HEK293 (cell line): Measurements from ENCODE around the gene SMIM20.

ENCODE experiments used
- CTCF ChIA-PET: fragments of 350-600 bp; formaldehyde crosslinking; extraction: SDS; loops from one replicate; lab custom pipeline; 2021; ENCODE audit warnings: antibody characterized with exemption; lab: Yijun Ruan, JAX
- POLR2A ChIA-PET: fragments of 300-600 bp; formaldehyde crosslinking; extraction: SDS; loops from one replicate; lab custom pipeline; 2020; ENCODE audit warnings: antibody characterized with exemption, inconsistent platforms; lab: Yijun Ruan, JAX
- H3K27ac ChIP-seq: fragments of 200-500 bp; sonication (Bioruptor generic); 2 replicates; pipeline ENCODE4 v1.5.1; 2014; ENCODE audit warnings: low read depth, low read length, control low read depth, inconsistent platforms; ENCODE audit errors: extremely low read depth
- H3K36me3 ChIP-seq, 2 experiments: fragments of 200-500 bp in 1 of 2; sonication (Bioruptor generic) in 1 of 2; 1 replicate in 1 of 2; 2 replicates in 1 of 2; pipeline ENCODE4 v1.5.1; 2014 to 2017; ENCODE audit warnings: inconsistent platforms in 2 of 2, low read length in 2 of 2; ENCODE audit not compliant: control insufficient read depth in 2 of 2, insufficient read depth in 1 of 2
- H3K4me1 ChIP-seq: fragments of 200-500 bp; sonication (Bioruptor generic); 2 replicates; pipeline ENCODE4 v1.5.1; 2014; ENCODE audit warnings: mild to moderate bottlenecking, low read length, inconsistent platforms; ENCODE audit not compliant: control insufficient read depth, insufficient read depth
- H3K4me3 ChIP-seq: 2 replicates; pipeline ENCODE4 v1.5.1; 2011; ENCODE audit warnings: low read depth, mild to moderate bottlenecking, control low read depth, low read length, moderate library complexity
- H3K9me3 ChIP-seq: fragments of 200-500 bp; sonication (Bioruptor generic); 2 replicates; pipeline ENCODE4 v1.5.1; 2014; ENCODE audit warnings: low read depth, low read length, inconsistent platforms; ENCODE audit not compliant: control insufficient read depth, insufficient read depth
- BCL11A ChIP-seq: fragments of 450-650 bp; formaldehyde crosslinking; IDR thresholded peaks from 2 replicates; pipeline ENCODE4 v1.5.1; 2016; ENCODE audit warnings: low read depth, missing biosample characterization, missing genetic modification characterization
- BCL11B ChIP-seq: fragments of 450-650 bp; formaldehyde crosslinking; IDR thresholded peaks from 2 replicates; pipeline ENCODE4 v1.5.1; 2016; ENCODE audit warnings: low read depth, missing biosample characterization, missing genetic modification characterization
- GLI2 ChIP-seq: fragments of 450-650 bp; formaldehyde crosslinking; IDR thresholded peaks from 2 replicates; pipeline ENCODE4; 2017; ENCODE audit warnings: missing biosample characterization, missing genetic modification characterization, low read depth, borderline replicate concordance
- SP2 ChIP-seq: fragments of 450-650 bp; formaldehyde crosslinking; IDR thresholded peaks from 2 replicates; pipeline ENCODE4 v1.5.1; 2016; ENCODE audit warnings: missing biosample characterization, missing genetic modification characterization
- ZBTB21 ChIP-seq: fragments of 450-650 bp; formaldehyde crosslinking; IDR thresholded peaks from 2 replicates; pipeline ENCODE4 v1.5.1; 2017; ENCODE audit warnings: missing biosample characterization, missing genetic modification characterization
- ZNF112 ChIP-seq: fragments of 450-650 bp; formaldehyde crosslinking; IDR thresholded peaks from 2 replicates; pipeline ENCODE4 v1.5.0; 2017; ENCODE audit warnings: missing biosample characterization, missing genetic modification characterization
- ZNF202 ChIP-seq: fragments of 450-650 bp; formaldehyde crosslinking; IDR thresholded peaks from 2 replicates; pipeline ENCODE4 v1.5.1; 2016; ENCODE audit warnings: missing biosample characterization, missing genetic modification characterization, borderline replicate concordance
- ZNF354C ChIP-seq: fragments of 450-650 bp; formaldehyde crosslinking; IDR thresholded peaks from 2 replicates; pipeline ENCODE4 v1.5.1; 2016; ENCODE audit warnings: missing biosample characterization, missing genetic modification characterization, low read depth, borderline replicate concordance
- ZNF48 ChIP-seq: fragments of 450-650 bp; formaldehyde crosslinking; IDR thresholded peaks from 2 replicates; pipeline ENCODE4 v1.5.1; 2016; ENCODE audit warnings: missing biosample characterization, missing genetic modification characterization
- ZNF530 ChIP-seq: fragments of 450-650 bp; formaldehyde crosslinking; IDR thresholded peaks from 2 replicates; pipeline ENCODE4 v1.5.1; 2016; ENCODE audit warnings: low read depth, missing biosample characterization, missing genetic modification characterization
- ZNF571 ChIP-seq: fragments of 450-650 bp; formaldehyde crosslinking; IDR thresholded peaks from 2 replicates; pipeline ENCODE4 v1.5.0; 2017; ENCODE audit warnings: missing biosample characterization, missing genetic modification characterization
- ZNF623 ChIP-seq: fragments of 450-650 bp; formaldehyde crosslinking; IDR thresholded peaks from 2 replicates; pipeline ENCODE4 v1.5.1; 2016; ENCODE audit warnings: missing biosample characterization, missing genetic modification characterization
- ZNF792 ChIP-seq: fragments of 450-650 bp; formaldehyde crosslinking; IDR thresholded peaks from 2 replicates; pipeline ENCODE4 v1.5.1; 2016; ENCODE audit warnings: missing biosample characterization, missing genetic modification characterization
- ZNF837 ChIP-seq: fragments of 450-650 bp; formaldehyde crosslinking; IDR thresholded peaks from 2 replicates; pipeline ENCODE4 v1.5.1; 2016; ENCODE audit warnings: missing biosample characterization, missing genetic modification characterization
- ZSCAN30 ChIP-seq: fragments of 450-650 bp; IDR thresholded peaks from 2 replicates; pipeline ENCODE4 v1.5.1; 2018; ENCODE audit warnings: missing biosample characterization, mild to moderate bottlenecking, missing genetic modification characterization, moderate library complexity
- TF ChIP-seq, protein P1 (sequence below): fragments of 450-650 bp; formaldehyde crosslinking; IDR thresholded peaks from 2 replicates; pipeline ENCODE4 v1.5.1; 2016; ENCODE audit warnings: missing biosample characterization, missing genetic modification characterization
- TF ChIP-seq, protein P2 (sequence below): fragments of 450-650 bp; formaldehyde crosslinking; IDR thresholded peaks from 2 replicates; pipeline ENCODE4 v1.5.1; 2016; ENCODE audit warnings: missing biosample characterization, missing genetic modification characterization, low read depth

Gene SMIM20

DNA sequence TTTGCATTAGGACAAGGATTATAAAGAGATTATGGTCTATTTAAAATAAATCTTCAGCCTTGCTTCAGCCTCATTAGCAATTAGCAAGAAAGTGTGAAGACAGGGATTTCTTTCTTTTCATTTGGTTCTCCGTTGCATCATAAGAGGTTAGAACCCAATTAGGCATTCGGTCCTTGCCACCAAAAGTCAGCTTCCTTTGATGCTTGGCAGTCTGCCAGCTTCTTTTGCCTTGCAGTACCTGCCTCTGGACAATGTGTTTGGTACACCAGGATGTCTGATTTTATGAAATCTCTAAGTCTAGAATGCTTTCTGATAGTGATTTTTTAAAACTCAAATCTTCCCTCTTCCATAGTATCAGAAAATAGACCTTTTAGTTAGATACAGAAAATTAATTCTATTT is 12.4 kb downstream of the SMIM20 start:
- Histone ChIP-seq H3K4me3 (no peak overlapping the region), H3K27ac (no peak overlapping the region), H3K9me3 (no peaks in the 10 kb centered on the region), H3K4me1 (no peaks in the 10 kb centered on the region; the same call in 1 of the 2 replicates), H3K36me3 (no peaks in the 10 kb centered on the region)
- ChIA-PET CTCF (interaction anchor here (0.5 to 1.3 kb wide), 6 partner anchors 8 to 1075 kb away, joined by 3 to 5 read pairs (median 4); no protein-coding TSS in a partner anchor), POLR2A (no interaction called here)
- TF ChIP-seq ZNF530 (tag by site-specific recombination), result no peak
- TF ChIP-seq GLI2 (tag by site-specific recombination), result no peak
- no peak for TF ChIP-seq BCL11B (tag by site-specific recombination)
- TF ChIP-seq, protein P1, sequence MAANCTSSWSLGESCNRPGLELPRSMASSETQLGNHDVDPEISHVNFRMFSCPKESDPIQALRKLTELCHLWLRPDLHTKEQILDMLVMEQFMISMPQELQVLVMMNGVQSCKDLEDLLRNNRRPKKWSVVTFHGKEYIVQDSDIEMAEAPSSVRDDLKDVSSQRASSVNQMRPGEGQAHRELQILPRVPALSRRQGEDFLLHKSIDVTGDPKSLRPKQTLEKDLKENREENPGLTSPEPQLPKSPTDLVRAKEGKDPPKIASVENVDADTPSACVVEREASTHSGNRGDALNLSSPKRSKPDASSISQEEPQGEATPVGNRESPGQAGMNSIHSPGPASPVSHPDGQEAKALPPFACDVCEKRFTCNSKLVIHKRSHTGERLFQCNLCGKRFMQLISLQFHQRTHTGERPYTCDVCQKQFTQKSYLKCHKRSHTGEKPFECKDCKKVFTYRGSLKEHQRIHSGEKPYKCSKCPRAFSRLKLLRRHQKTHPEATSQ (tag by site-specific recombination), result no peak
- TF ChIP-seq ZNF354C (tag by site-specific recombination), result no peak
- TF ChIP-seq ZNF112 (tag by site-specific recombination), result no peak
- TF ChIP-seq, all 188 proteins: peak for 0

GRCh38 chr4:25927361-25928195 is 13.6 kb downstream of the SMIM20 start:
- H3K4me1 ChIP-seq, result no peaks in the 10 kb centered on the region; the same call in 1 of the 2 replicates
- TF ChIP-seq BCL11A (tag by site-specific recombination), result no peak
- TF ChIP-seq ZNF837, result no peak
- TF ChIP-seq ZNF202 (tag by site-specific recombination), result no peak
- TF ChIP-seq ZNF571, result no peak
- TF ChIP-seq ZNF623, result no peak
- no peak for TF ChIP-seq ZBTB21
- TF ChIP-seq, protein P2, sequence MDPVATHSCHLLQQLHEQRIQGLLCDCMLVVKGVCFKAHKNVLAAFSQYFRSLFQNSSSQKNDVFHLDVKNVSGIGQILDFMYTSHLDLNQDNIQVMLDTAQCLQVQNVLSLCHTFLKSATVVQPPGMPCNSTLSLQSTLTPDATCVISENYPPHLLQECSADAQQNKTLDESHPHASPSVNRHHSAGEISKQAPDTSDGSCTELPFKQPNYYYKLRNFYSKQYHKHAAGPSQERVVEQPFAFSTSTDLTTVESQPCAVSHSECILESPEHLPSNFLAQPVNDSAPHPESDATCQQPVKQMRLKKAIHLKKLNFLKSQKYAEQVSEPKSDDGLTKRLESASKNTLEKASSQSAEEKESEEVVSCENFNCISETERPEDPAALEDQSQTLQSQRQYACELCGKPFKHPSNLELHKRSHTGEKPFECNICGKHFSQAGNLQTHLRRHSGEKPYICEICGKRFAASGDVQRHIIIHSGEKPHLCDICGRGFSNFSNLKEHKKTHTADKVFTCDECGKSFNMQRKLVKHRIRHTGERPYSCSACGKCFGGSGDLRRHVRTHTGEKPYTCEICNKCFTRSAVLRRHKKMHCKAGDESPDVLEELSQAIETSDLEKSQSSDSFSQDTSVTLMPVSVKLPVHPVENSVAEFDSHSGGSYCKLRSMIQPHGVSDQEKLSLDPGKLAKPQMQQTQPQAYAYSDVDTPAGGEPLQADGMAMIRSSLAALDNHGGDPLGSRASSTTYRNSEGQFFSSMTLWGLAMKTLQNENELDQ (tag by site-specific recombination), result no peak
- TF ChIP-seq SP2 (tag by site-specific recombination), result no peak
- TF ChIP-seq ZNF48 (tag by site-specific recombination), result no peak
- no peak for TF ChIP-seq ZSCAN30 (tag by site-specific recombination)
- no peak for TF ChIP-seq ZNF792 (tag by site-specific recombination)
- no peak overlapping the region for H3K27ac ChIP-seq
- H3K9me3 ChIP-seq, result no peaks in the 10 kb centered on the region
- no peaks in the 10 kb centered on the region for H3K36me3 ChIP-seq
- ChIA-PET POLR2A (interaction anchor here (1.2 kb wide), 1 partner anchor 9 kb away, joined by 4 read pairs; no protein-coding TSS in a partner anchor), CTCF (interaction anchor here (0.6 to 1.8 kb wide), 6 partner anchors 9 to 479 kb away, joined by 3 to 5 read pairs (median 4); no protein-coding TSS in a partner anchor)
- no peak overlapping the region for H3K4me3 ChIP-seq
